Rectal smooth muscle tissue (tissue), 1 donor: ENCODE data around the gene DYNLRB2.

Source experiments
- H3K27ac ChIP-seq: one replicate; pipeline ENCODE4 v1.7.0; 2013; ENCODE audit warnings: low read depth, low read length, inconsistent platforms
- H3K27me3 ChIP-seq: one replicate; pipeline ENCODE4 v1.7.0; 2013; ENCODE audit warnings: low read length; ENCODE audit not compliant: control insufficient read depth, insufficient read depth
- H3K36me3 ChIP-seq: one replicate; pipeline ENCODE4 v1.7.0; 2013; ENCODE audit warnings: low read length; ENCODE audit not compliant: control insufficient read depth, insufficient read depth
- H3K4me1 ChIP-seq: one replicate; pipeline ENCODE4 v1.7.0; 2013; ENCODE audit warnings: low read length; ENCODE audit not compliant: control insufficient read depth, insufficient read depth
- H3K4me3 ChIP-seq: one replicate; pipeline ENCODE4 v1.7.0; 2013; ENCODE audit warnings: low read length
- H3K9ac ChIP-seq: one replicate; pipeline ENCODE4 v1.7.0; 2013; ENCODE audit warnings: low read length

DYNLRB2 gene

DNA sequence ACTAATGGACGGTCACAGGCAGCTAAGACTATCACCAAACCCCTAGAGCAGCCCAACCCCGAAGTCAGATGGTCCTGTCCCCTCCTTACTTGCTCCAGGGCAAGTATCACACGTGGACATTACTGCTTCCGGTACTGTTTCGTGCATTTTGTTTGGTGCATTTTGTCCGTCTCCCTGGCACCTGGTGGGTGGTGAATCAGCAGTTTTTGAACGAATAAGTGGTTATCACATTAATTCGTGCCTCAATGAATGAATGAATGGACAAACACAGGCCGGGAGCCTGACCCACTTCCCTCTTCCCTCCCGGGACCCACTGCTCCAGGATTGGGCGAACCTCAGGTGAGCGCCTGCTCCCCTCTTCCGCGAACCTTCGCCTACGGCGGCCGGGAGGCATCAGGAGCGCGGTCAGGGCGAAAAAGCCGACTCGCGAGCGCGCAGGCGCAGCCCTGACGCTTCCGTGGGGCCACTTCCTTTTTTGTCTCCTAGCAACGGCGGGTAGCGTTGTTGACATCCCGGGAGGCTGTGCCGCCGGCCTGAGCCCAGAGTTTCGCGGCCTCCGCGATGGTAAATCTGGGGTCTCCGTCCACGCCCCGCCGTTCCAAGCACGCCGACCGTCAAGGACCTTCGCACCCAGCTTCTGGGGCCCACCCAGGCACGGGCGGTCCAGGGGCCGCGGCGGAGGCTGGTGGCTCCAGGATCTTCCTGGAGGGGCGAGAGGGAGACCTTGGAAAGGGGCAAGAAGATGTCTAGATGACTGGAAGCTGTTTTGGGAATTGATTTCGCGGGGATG is at the start of gene DYNLRB2:
DYNLRB2 (plus strand) TSS at position 478 of the 790 bp plus-strand sequence; CDS start at position 562, 84 bp downstream.
- Histone ChIP-seq H3K4me1 (peaks cover 5% of the 10 kb centered on the region), H3K4me3 (peak within 1 kb of the TSS; percentile 96), H3K27ac (peak within 1 kb of the TSS; percentile 46), H3K27me3 (peaks cover 2% of the 10 kb centered on the region), H3K9ac (no peak within 1 kb of the TSS), H3K36me3 (no peaks in the 10 kb centered on the region)

DNA sequence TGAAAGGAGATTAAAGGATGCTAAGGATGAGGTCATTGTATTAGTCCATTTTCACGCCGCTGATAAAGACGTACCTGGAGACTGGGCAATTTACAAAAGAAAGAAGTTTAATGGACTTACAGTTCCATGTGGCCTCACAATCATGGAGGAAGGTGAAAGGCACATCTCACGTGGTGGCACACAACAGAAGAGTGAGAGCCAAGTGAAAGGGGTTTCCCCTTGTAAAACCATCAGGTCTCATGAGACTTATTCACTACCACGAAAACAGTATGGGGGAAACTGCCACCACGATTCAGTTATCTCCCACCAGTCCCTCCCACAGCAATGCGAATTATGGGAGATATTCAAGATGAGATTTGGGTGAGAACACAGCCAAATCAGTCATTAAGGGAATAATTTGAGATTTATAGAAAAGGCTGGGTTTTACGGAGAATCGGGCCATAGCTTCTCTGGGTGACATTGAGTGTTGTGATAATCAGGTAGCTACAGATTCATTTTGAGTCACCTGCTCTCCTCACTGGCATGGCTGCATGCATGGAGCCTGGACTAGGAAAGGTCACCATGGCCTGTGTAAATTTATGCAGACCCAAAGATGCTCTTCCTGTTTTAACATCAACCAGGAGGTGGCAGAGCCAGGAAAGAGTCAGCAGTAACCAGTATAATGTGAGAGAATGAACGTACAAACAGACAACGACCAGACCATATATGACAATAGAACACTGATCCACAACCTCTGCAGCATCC is 40.5 kb upstream of the DYNLRB2 start:
- Histone ChIP-seq H3K27ac (no peak overlapping the region), H3K4me1 (no peaks in the 10 kb centered on the region), H3K9ac (no peak overlapping the region), H3K4me3 (no peak overlapping the region), H3K36me3 (no peaks in the 10 kb centered on the region), H3K27me3 (no peaks in the 10 kb centered on the region)

DNA sequence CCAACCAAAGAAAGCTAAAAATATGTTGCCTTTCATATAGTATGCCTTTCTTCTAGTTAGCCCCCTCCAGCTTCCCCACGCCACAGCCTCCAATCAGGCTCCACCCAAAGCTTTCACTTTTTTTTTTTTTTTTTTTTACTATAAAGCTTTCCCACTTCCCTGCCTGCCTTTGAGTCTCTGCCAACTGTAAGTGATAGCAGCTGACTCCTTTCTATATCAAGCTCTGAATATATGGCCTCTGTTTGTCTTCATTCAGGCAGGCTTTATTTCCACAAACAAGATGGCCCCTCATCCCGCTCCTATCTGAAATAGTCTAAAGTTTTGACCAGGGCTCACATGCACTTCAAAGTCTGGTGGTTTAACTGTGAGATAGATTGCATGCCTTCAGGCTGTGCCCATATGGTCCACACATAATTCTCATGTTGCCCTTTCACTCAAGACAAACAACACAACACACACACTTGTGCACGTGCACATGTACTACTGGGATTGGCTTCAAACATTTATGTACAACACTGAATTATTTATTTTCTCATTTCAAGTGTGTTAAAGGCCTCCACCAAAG is 39.8 kb upstream of the DYNLRB2 start:
- no peaks in the 10 kb centered on the region for H3K27me3 ChIP-seq
- H3K27ac ChIP-seq = no peak overlapping the region
- H3K9ac ChIP-seq = no peak overlapping the region
- H3K4me3 ChIP-seq = no peak overlapping the region
- no peaks in the 10 kb centered on the region for H3K4me1 ChIP-seq
- no peaks in the 10 kb centered on the region for H3K36me3 ChIP-seq

GRCh38 chr16:80503107-80503506 is 37.7 kb upstream of the DYNLRB2 start:
- Histone ChIP-seq H3K4me1 (no peaks in the 10 kb centered on the region), H3K9ac (no peak overlapping the region), H3K4me3 (no peak overlapping the region), H3K27ac (no peak overlapping the region), H3K27me3 (no peaks in the 10 kb centered on the region), H3K36me3 (no peaks in the 10 kb centered on the region)

GRCh38 chr16:80507538-80507937 is 33.3 kb upstream of the DYNLRB2 start:
- H3K27ac ChIP-seq = no peak overlapping the region
- no peak overlapping the region for H3K9ac ChIP-seq
- H3K4me1 ChIP-seq = no peaks in the 10 kb centered on the region
- no peaks in the 10 kb centered on the region for H3K36me3 ChIP-seq
- H3K4me3 ChIP-seq = no peak overlapping the region
- no peaks in the 10 kb centered on the region for H3K27me3 ChIP-seq

GRCh38 chr16:80509872-80510271 is 30.9 kb upstream of the DYNLRB2 start:
- no peaks in the 10 kb centered on the region for H3K27me3 ChIP-seq
- no peak overlapping the region for H3K27ac ChIP-seq
- H3K4me1 ChIP-seq = no peaks in the 10 kb centered on the region
- H3K9ac ChIP-seq = no peak overlapping the region
- no peak overlapping the region for H3K4me3 ChIP-seq
- no peaks in the 10 kb centered on the region for H3K36me3 ChIP-seq

GRCh38 chr16:80511824-80512592 is 28.8 kb upstream of the DYNLRB2 start:
- H3K4me3 ChIP-seq = no peak overlapping the region
- H3K27me3 ChIP-seq = no peaks in the 10 kb centered on the region
- no peak overlapping the region for H3K9ac ChIP-seq
- no peak overlapping the region for H3K27ac ChIP-seq
- H3K4me1 ChIP-seq = no peaks in the 10 kb centered on the region
- no peaks in the 10 kb centered on the region for H3K36me3 ChIP-seq

GRCh38 chr16:80512593-80512853 is 28.3 kb upstream of the DYNLRB2 start:
- Histone ChIP-seq H3K4me3 (no peak overlapping the region), H3K27me3 (no peaks in the 10 kb centered on the region), H3K9ac (no peak overlapping the region)

DNA sequence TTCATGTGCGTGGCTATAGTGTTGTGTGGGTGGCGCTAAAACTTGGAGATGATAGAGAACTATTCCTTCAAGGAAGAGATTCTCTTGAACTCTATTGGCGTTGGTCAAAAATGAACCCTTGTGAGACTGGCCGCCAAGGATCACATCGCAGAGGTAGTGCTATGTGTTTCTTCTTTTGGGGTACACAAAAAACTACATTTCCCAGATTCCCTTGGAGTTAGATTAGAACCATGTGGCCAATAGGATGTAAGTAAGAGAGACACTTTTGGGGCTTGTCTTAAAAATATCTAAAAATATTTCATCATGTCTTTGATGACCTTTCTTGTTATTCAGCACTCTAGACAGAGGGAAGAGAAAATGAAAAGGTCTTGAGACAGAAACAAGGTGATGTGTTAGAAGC is 25.4 kb upstream of the DYNLRB2 start:
- Histone ChIP-seq H3K27ac (no peak overlapping the region), H3K27me3 (no peaks in the 10 kb centered on the region), H3K36me3 (no peaks in the 10 kb centered on the region), H3K4me3 (no peak overlapping the region), H3K9ac (no peak overlapping the region), H3K4me1 (no peaks in the 10 kb centered on the region)

More at GRCh38 chr16:80512593-80512853, 28.3 kb upstream of the DYNLRB2 start:
- no peak overlapping the region for H3K27ac ChIP-seq
- no peaks in the 10 kb centered on the region for H3K36me3 ChIP-seq
- H3K4me1 ChIP-seq = no peaks in the 10 kb centered on the region

- no peaks in the 10 kb centered on the region for H3K4me1 ChIP-seq
- H3K4me3 ChIP-seq = no peak overlapping the region
- no peak overlapping the region for H3K27ac ChIP-seq
- no peak overlapping the region for H3K9ac ChIP-seq
- H3K27me3 ChIP-seq = no peaks in the 10 kb centered on the region
- H3K36me3 ChIP-seq = no peaks in the 10 kb centered on the region
Measured at GRCh38 chr16:80517846-80518245, 22.9 kb upstream of the DYNLRB2 start.

GRCh38 chr16:80518436-80518835 is 22.4 kb upstream of the DYNLRB2 start:
- Histone ChIP-seq H3K4me3 (no peak overlapping the region), H3K4me1 (no peaks in the 10 kb centered on the region), H3K27me3 (no peaks in the 10 kb centered on the region)

DNA sequence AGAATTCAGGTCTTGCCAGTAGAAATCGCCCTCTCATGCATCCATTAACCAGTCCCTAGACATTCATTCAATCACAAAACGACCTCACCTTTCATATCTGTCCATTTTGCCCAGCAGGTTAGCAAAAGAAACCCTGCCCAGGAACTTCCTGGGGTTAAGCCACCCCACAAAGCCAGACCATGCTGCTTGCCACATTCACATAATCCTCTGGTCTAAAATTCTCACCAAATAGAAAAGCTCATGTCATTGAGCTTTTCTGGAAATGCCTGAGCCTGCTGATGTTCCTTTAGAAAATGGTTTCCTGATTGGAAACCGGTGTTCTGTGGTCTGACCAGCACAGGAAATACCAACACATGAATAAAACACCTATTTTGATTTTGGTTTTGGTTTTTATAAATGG is 21.6 kb upstream of the DYNLRB2 start:
- Histone ChIP-seq H3K27ac (no peak overlapping the region), H3K27me3 (no peaks in the 10 kb centered on the region), H3K4me3 (no peak overlapping the region), H3K9ac (no peak overlapping the region), H3K4me1 (no peaks in the 10 kb centered on the region), H3K36me3 (no peaks in the 10 kb centered on the region)

More at GRCh38 chr16:80518436-80518835, 22.4 kb upstream of the DYNLRB2 start:
- Histone ChIP-seq H3K9ac (no peak overlapping the region), H3K36me3 (no peaks in the 10 kb centered on the region), H3K27ac (no peak overlapping the region)
